PC-9 (cell line): ENCODE data around the gene TMEM94. TPM values are rescaled to one million over a fixed set of nuclear protein-coding genes. Genes with fewer than 3 reads are reported as not detected.
"Not testable (repeated sequence)": the region's sequence is repeated elsewhere in the genome, so short reads cannot be mapped to it uniquely, and the experiment has no call there.

Source experiments
- BruUV-seq: library from RNA; stranded (reverse); fragments of 400-500 nt; replicated peaks from 2 replicates; lab custom pipeline; 2021; lab: Mats Ljungman, UMichigan
- CTCF ChIA-PET: fragments of 300-600 bp; sonication (Branson Sonifier 250); formaldehyde crosslinking; loops from one replicate; lab custom pipeline; 2022; ENCODE audit warnings: antibody characterized with exemption; lab: Charles Lee
- POLR2A ChIA-PET: fragments of 300-600 bp; sonication (Branson Sonifier 250); formaldehyde crosslinking; loops from one replicate; lab custom pipeline; 2022; ENCODE audit warnings: antibody characterized with exemption; ENCODE audit not compliant: unreplicated experiment; lab: Charles Lee
- DNase-seq, 2 experiments: peaks; one replicate each; pipeline versions ENCODE4 v3.0.0 to v3.0.0-alpha.2; 2015 to 2022; ENCODE audit warnings: mixed read lengths in 1 of 2
- H2AFZ ChIP-seq: fragments of 200-600 bp; sonication (generic); 2 replicates; pipeline ENCODE4 v1.8.1; 2017; ENCODE audit warnings: antibody characterized with exemption
- H3F3A ChIP-seq: fragments of 200-600 bp; sonication (generic); 2 replicates; pipeline ENCODE4 v1.8.1; 2017; ENCODE audit warnings: antibody characterized with exemption, mild to moderate bottlenecking, low read depth; ENCODE audit not compliant: insufficient read depth
- H3K27ac ChIP-seq: fragments of 200-600 bp; sonication (generic); 2 replicates; pipeline ENCODE4 v1.6.1; 2016; ENCODE audit warnings: mixed run types
- H3K27me3 ChIP-seq: fragments of 200-600 bp; sonication (generic); 2 replicates; pipeline ENCODE4 v1.6.1; 2016; ENCODE audit warnings: low read depth, mixed run types; ENCODE audit not compliant: insufficient read depth
- H3K36me3 ChIP-seq: fragments of 200-600 bp; sonication (generic); 2 replicates; pipeline ENCODE4 v1.6.1; 2016; ENCODE audit warnings: low read depth, mixed run types
- H3K4me1 ChIP-seq: fragments of 200-600 bp; sonication (generic); replicated peaks from 2 replicates; pipeline ENCODE4 v1.6.1; 2016; ENCODE audit warnings: mixed run types; ENCODE audit not compliant: insufficient read depth
- H3K4me2 ChIP-seq: fragments of 200-600 bp; sonication (generic); 2 replicates; pipeline ENCODE4 v1.6.1; 2017; ENCODE audit warnings: mixed run types
- H3K4me3 ChIP-seq: fragments of 200-600 bp; sonication (generic); 2 replicates; pipeline ENCODE4 v1.6.1; 2016; ENCODE audit warnings: mixed run types
- H3K79me2 ChIP-seq: fragments of 200-600 bp; sonication (generic); 2 replicates; pipeline ENCODE4 v1.6.1; 2017; ENCODE audit warnings: low read depth, mixed run types
- H3K9me2 ChIP-seq: fragments of 200-600 bp; sonication (generic); 2 replicates; pipeline ENCODE4 v1.8.1; 2017; ENCODE audit warnings: mild to moderate bottlenecking; ENCODE audit not compliant: insufficient read depth
- H3K9me3 ChIP-seq: fragments of 200-600 bp; sonication (generic); 2 replicates; pipeline ENCODE4 v1.8.1; 2016; ENCODE audit warnings: low read depth; ENCODE audit not compliant: insufficient read depth
- H4K20me1 ChIP-seq: fragments of 200-600 bp; sonication (generic); 2 replicates; pipeline ENCODE4 v1.8.1; 2017; ENCODE audit not compliant: insufficient read depth
- CTCF ChIP-seq: fragments of 200-600 bp; sonication (generic); conservative IDR thresholded peaks from 2 replicates; pipeline ENCODE4 v1.6.1; 2017; ENCODE audit warnings: mixed run types, antibody characterized with exemption, mild to moderate bottlenecking, moderate library complexity
- EZH2 ChIP-seq: fragments of 200-600 bp; sonication (generic); IDR thresholded peaks from 2 replicates; pipeline ENCODE4 v1.8.0; 2017; ENCODE audit warnings: antibody characterized with exemption, low read depth
- intact Hi-C: fragments of 100-400 bp; cut with micrococcal nuclease; formaldehyde crosslinking; loops from one replicate; pipeline ENCODE4 v1.10.0; 2022; ENCODE audit not compliant: unreplicated experiment
- total RNA-seq: library from RNA; stranded (reverse); gene quantifications from 2 replicates; pipeline ENCODE4 v1.2.3, GENCODE V29; 2021

Gene TMEM94
- total RNA-seq, 1 experiment from 2014 or later = 78.9 TPM

GRCh38 chr17:75440738-75441448 lies 15.5 kb upstream of the TMEM94 start:
- Histone ChIP-seq H3K4me1 (peaks cover 15% of the 10 kb centered on the region), H3K36me3 (no peaks in the 10 kb centered on the region), H3K9me2 (no peaks in the 10 kb centered on the region), H3K79me2 (no peaks in the 10 kb centered on the region), H3K9me3 (no peaks in the 10 kb centered on the region), H2AFZ (no peak overlapping the region), H3K27ac (no peak overlapping the region), H3K4me2 (no peak overlapping the region), H3K27me3 (no peaks in the 10 kb centered on the region), H4K20me1 (no peaks in the 10 kb centered on the region), H3K4me3 (no peak overlapping the region), H3F3A (peaks cover 13% of the 10 kb centered on the region)
- CTCF ChIA-PET = interaction anchor here (0.7 kb wide), 1 partner anchor 11 kb away, joined by 3 read pairs; no protein-coding TSS in a partner anchor
- POLR2A ChIA-PET = no interaction called here
- no peak for TF ChIP-seq CTCF
- intact Hi-C loops = no loop called here
- no TSS peak for BruUV-seq
- DNase-seq = no peak

- ChIA-PET POLR2A (interaction anchor here (0.6 to 0.7 kb wide), 3 partner anchors 17 to 403 kb away, joined by 3 to 11 read pairs (median 9); no protein-coding TSS in a partner anchor), CTCF (no interaction called here)
- Histone ChIP-seq H3K9me3 (no peaks in the 10 kb centered on the region), H3K4me3 (no peak overlapping the region), H3K4me2 (peak overlapping the region; percentile 19; the same call in 1 of the 2 replicates), H2AFZ (no peak overlapping the region), H3K27me3 (no peaks in the 10 kb centered on the region), H3F3A (peaks cover 9% of the 10 kb centered on the region; the same call in 1 of the 2 replicates), H3K27ac (peak overlapping the region; percentile 26; the same call in 1 of the 2 replicates), H3K4me1 (peaks cover 10% of the 10 kb centered on the region; the same call in 1 of the 2 replicates), H3K9me2 (no peaks in the 10 kb centered on the region), H3K36me3 (no peaks in the 10 kb centered on the region), H3K79me2 (no peaks in the 10 kb centered on the region), H4K20me1 (no peaks in the 10 kb centered on the region)
- intact Hi-C loops = no loop called here
- DNase-seq = peak; percentile 22 to 43
- no TSS peak for BruUV-seq
- TF ChIP-seq EZH2 (no peak), CTCF (no peak)
Measured at GRCh38 chr17:75442168-75443103, 14.0 kb upstream of the TMEM94 start.

- DNase-seq = no peak
- H4K20me1 ChIP-seq = no peaks in the 10 kb centered on the region
- H3K79me2 ChIP-seq = no peaks in the 10 kb centered on the region
- H3K36me3 ChIP-seq = no peaks in the 10 kb centered on the region
- POLR2A ChIA-PET = no interaction called here
- intact Hi-C loops = no loop called here
- no peak overlapping the region for H2AFZ ChIP-seq
- H3K27me3 ChIP-seq = no peaks in the 10 kb centered on the region
- H3F3A ChIP-seq = peaks cover 9% of the 10 kb centered on the region; the same call in 1 of the 2 replicates
- TF ChIP-seq CTCF = no peak
- TF ChIP-seq EZH2 = no peak
- H3K9me2 ChIP-seq = no peaks in the 10 kb centered on the region
- no peak overlapping the region for H3K4me2 ChIP-seq
- peaks cover 10% of the 10 kb centered on the region; the same call in 1 of the 2 replicates for H3K4me1 ChIP-seq
- no peak overlapping the region for H3K4me3 ChIP-seq
- H3K9me3 ChIP-seq = no peaks in the 10 kb centered on the region
- CTCF ChIA-PET = no interaction called here
- no TSS peak for BruUV-seq
- H3K27ac ChIP-seq = no peak overlapping the region
Measured at GRCh38 chr17:75445296-75445695, 11.1 kb upstream of the TMEM94 start.

GRCh38 chr17:75445896-75446295 lies 10.5 kb upstream of the TMEM94 start:
- H3K4me3 ChIP-seq, BruUV-seq, H3K27ac ChIP-seq, DNase-seq, H2AFZ ChIP-seq, H3F3A ChIP-seq, intact Hi-C loops, H3K27me3 ChIP-seq, H4K20me1 ChIP-seq, H3K9me3 ChIP-seq, H3K9me2 ChIP-seq, H3K36me3 ChIP-seq, H3K4me2 ChIP-seq, H3K79me2 ChIP-seq: not testable (repeated sequence)
- H3K4me1 ChIP-seq = peaks cover 10% of the 10 kb centered on the region; the same call in 1 of the 2 replicates
- POLR2A ChIA-PET = interaction anchor here (0.6 kb wide), 1 partner anchor 304 kb away, joined by 3 read pairs; no protein-coding TSS in a partner anchor
- CTCF ChIA-PET = interaction anchor here (0.6 to 0.7 kb wide), 3 partner anchors 13 to 164 kb away, joined by 7 read pairs; no protein-coding TSS in a partner anchor
